ENCODE results near the gene ATP5PB. TPM values are rescaled to one million over a fixed set of nuclear protein-coding genes. Genes with fewer than 3 reads are reported as not detected.
A peak's percentile ranks its signal among the peaks of the same experiment; 100 is the strongest.

ATP5PB gene
- total RNA-seq, 2 experiments from 2014 or later = 47.3 to 51.5 TPM

DNA sequence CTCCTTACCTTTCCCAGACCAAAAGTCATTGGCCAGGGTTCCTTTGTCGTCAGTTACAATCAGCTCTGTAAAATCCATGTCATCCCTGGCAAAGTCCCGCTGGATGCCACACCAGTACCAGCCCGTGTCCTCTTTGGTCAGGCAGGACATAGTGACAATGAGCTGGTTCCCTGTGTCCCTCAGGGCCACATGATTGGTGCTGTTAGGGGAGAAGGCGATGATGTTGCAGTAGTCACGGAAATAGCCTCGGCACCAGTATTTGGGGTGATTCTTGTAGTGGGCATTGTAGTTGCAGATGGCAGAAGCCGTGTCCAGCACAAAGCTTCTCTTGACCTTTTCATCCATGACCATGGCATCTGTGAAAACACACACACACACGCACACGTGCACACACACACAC is 39.4 kb downstream of the ATP5PB start:
- H3K27ac ChIP-seq (ENCODE audit: low read depth in 1 of 2, low read length in 2 of 2) = no peak overlapping the region
- no peaks in the 10 kb centered on the region for H3K9me3 Mint-ChIP-seq
- no peaks in the 10 kb centered on the region for H3K27me3 Mint-ChIP-seq
- no peak overlapping the region for H3K27ac Mint-ChIP-seq
- no peak overlapping the region for H3K4me3 ChIP-seq (ENCODE audit: low read length)
- no peaks in the 10 kb centered on the region for H3K4me1 ChIP-seq (ENCODE audit: insufficient read depth, low read length)
- TF ChIP-seq CTCF (IDR thresholded peaks at IDR 0.05) = no peak
- ATAC-seq (ENCODE audit: poor library complexity) = no peak
- intact Hi-C loops (cut with DNase I, micrococcal nuclease) = no loop called here
- no peak overlapping the region for H3K4me3 Mint-ChIP-seq
- CTCF ChIA-PET = interaction anchor here (0.5 kb wide), 1 partner anchor 1389 kb away, joined by 3 read pairs; no protein-coding TSS in a partner anchor
- H3K9me3 ChIP-seq (ENCODE audit: control insufficient read depth in 1 of 2, insufficient read depth in 1 of 2, low read length in 2 of 2) = no peaks in the 10 kb centered on the region
- DNase-seq = no peak
- H3K27me3 ChIP-seq (ENCODE audit: control insufficient read depth in 1 of 2, insufficient read depth in 2 of 2, low read length in 2 of 2) = no peaks in the 10 kb centered on the region
- H3K36me3 ChIP-seq (ENCODE audit: insufficient read depth, low read length) = no peaks in the 10 kb centered on the region
- H3K36me3 Mint-ChIP-seq (ENCODE audit: low read depth) = no peaks in the 10 kb centered on the region
- POLR2A ChIA-PET = no interaction called here
- H3K4me1 Mint-ChIP-seq (ENCODE audit: low read depth) = peaks cover 8% of the 10 kb centered on the region

- intact Hi-C loops (cut with DNase I, micrococcal nuclease) = no loop called here
- no peak overlapping the region for H3K4me3 Mint-ChIP-seq
- no peak overlapping the region for H3K4me3 ChIP-seq (ENCODE audit: low read length)
Observed at GRCh38 chr1:111489604-111490003, 40.3 kb downstream of the ATP5PB start.

GRCh38 chr1:111490220-111490619 is 41.0 kb downstream of the ATP5PB start:
- no peak overlapping the region for H3K27ac ChIP-seq (ENCODE audit: low read depth in 1 of 2, low read length in 2 of 2)
- no peak for TF ChIP-seq CTCF (IDR thresholded peaks at IDR 0.05)
- POLR2A ChIA-PET = interaction anchor here (0.7 to 1.5 kb wide), 3 partner anchors 8 to 162 kb away, joined by 3 to 4 read pairs (median 4); no protein-coding TSS in a partner anchor
- Mint-ChIP-seq H3K27ac (no peak overlapping the region), H3K27me3 (no peaks in the 10 kb centered on the region), H3K4me3 (no peak overlapping the region), H3K4me1 (ENCODE audit: low read depth) (peaks cover 4% of the 10 kb centered on the region), H3K36me3 (ENCODE audit: low read depth) (no peaks in the 10 kb centered on the region), H3K9me3 (no peaks in the 10 kb centered on the region)
- H3K4me3 ChIP-seq (ENCODE audit: low read length) = no peak overlapping the region
- DNase-seq = no peak
- H3K27me3 ChIP-seq (ENCODE audit: control insufficient read depth in 1 of 2, insufficient read depth in 2 of 2, low read length in 2 of 2) = no peaks in the 10 kb centered on the region
- H3K4me1 ChIP-seq (ENCODE audit: insufficient read depth, low read length) = no peaks in the 10 kb centered on the region
- no peaks in the 10 kb centered on the region for H3K9me3 ChIP-seq (ENCODE audit: control insufficient read depth in 1 of 2, insufficient read depth in 1 of 2, low read length in 2 of 2)
- CTCF ChIA-PET = interaction anchor here (1.3 kb wide), 1 partner anchor 18 kb away, joined by 4 read pairs; no protein-coding TSS in a partner anchor
- intact Hi-C loops (cut with DNase I, micrococcal nuclease) = no loop called here
- ATAC-seq (ENCODE audit: poor library complexity) = no peak
- no peaks in the 10 kb centered on the region for H3K36me3 ChIP-seq (ENCODE audit: insufficient read depth, low read length)

More at GRCh38 chr1:111489604-111490003, 40.3 kb downstream of the ATP5PB start:
- no peaks in the 10 kb centered on the region for H3K9me3 ChIP-seq (ENCODE audit: control insufficient read depth in 1 of 2, insufficient read depth in 1 of 2, low read length in 2 of 2)
- TF ChIP-seq CTCF (IDR thresholded peaks at IDR 0.05) = no peak
- H3K27ac Mint-ChIP-seq = no peak overlapping the region
- H3K9me3 Mint-ChIP-seq = no peaks in the 10 kb centered on the region
- peaks cover 4% of the 10 kb centered on the region for H3K4me1 Mint-ChIP-seq (ENCODE audit: low read depth)
- no peak for ATAC-seq (ENCODE audit: poor library complexity)
- H3K4me1 ChIP-seq (ENCODE audit: insufficient read depth, low read length) = no peaks in the 10 kb centered on the region
- H3K36me3 ChIP-seq (ENCODE audit: insufficient read depth, low read length) = no peaks in the 10 kb centered on the region
- peak in 1 of 14 experiments; percentile 34 for DNase-seq
- CTCF ChIA-PET = interaction anchor here (1.3 kb wide), 1 partner anchor 18 kb away, joined by 4 read pairs; no protein-coding TSS in a partner anchor
- H3K27me3 ChIP-seq (ENCODE audit: control insufficient read depth in 1 of 2, insufficient read depth in 2 of 2, low read length in 2 of 2) = no peaks in the 10 kb centered on the region
- H3K36me3 Mint-ChIP-seq (ENCODE audit: low read depth) = no peaks in the 10 kb centered on the region
- no peaks in the 10 kb centered on the region for H3K27me3 Mint-ChIP-seq
- no peak overlapping the region for H3K27ac ChIP-seq (ENCODE audit: low read depth in 1 of 2, low read length in 2 of 2)
- POLR2A ChIA-PET = interaction anchor here (1.5 kb wide), 1 partner anchor 8 kb away, joined by 4 read pairs; no protein-coding TSS in a partner anchor

Measured in CD4-positive, alpha-beta T cell (primary cell).